GM10266 (cell line): ENCODE results near the gene ENOX2.

Source experiments
- DNase-seq: peaks from one replicate; pipeline ENCODE4 v3.0.0; 2012; ENCODE audit errors: extremely low spot score
- TF ChIP-seq, protein P1 (sequence below): IDR thresholded peaks from 2 replicates; pipeline ENCODE4 v1.5.1; 2012; ENCODE audit warnings: mild to moderate bottlenecking, low read depth; ENCODE audit not compliant: control insufficient read depth, insufficient read depth; ENCODE audit errors: missing control alignments

ENOX2 gene

GRCh38 chrX:130754353-130754752 is 148.7 kb downstream of the ENOX2 start:
- TF ChIP-seq, protein P1, sequence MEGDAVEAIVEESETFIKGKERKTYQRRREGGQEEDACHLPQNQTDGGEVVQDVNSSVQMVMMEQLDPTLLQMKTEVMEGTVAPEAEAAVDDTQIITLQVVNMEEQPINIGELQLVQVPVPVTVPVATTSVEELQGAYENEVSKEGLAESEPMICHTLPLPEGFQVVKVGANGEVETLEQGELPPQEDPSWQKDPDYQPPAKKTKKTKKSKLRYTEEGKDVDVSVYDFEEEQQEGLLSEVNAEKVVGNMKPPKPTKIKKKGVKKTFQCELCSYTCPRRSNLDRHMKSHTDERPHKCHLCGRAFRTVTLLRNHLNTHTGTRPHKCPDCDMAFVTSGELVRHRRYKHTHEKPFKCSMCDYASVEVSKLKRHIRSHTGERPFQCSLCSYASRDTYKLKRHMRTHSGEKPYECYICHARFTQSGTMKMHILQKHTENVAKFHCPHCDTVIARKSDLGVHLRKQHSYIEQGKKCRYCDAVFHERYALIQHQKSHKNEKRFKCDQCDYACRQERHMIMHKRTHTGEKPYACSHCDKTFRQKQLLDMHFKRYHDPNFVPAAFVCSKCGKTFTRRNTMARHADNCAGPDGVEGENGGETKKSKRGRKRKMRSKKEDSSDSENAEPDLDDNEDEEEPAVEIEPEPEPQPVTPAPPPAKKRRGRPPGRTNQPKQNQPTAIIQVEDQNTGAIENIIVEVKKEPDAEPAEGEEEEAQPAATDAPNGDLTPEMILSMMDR, result no peak
- no peak for DNase-seq

- TF ChIP-seq, protein P1, result no peak
These were observed 156.2 kb downstream of the ENOX2 start for GRCh38 chrX:130746709-130747342.

GRCh38 chrX:130746077-130746476 is 156.9 kb downstream of the ENOX2 start:
- TF ChIP-seq, protein P1, result no peak
- no peak for DNase-seq

More at GRCh38 chrX:130746709-130747342, 156.2 kb downstream of the ENOX2 start:
- no peak for DNase-seq

DNA sequence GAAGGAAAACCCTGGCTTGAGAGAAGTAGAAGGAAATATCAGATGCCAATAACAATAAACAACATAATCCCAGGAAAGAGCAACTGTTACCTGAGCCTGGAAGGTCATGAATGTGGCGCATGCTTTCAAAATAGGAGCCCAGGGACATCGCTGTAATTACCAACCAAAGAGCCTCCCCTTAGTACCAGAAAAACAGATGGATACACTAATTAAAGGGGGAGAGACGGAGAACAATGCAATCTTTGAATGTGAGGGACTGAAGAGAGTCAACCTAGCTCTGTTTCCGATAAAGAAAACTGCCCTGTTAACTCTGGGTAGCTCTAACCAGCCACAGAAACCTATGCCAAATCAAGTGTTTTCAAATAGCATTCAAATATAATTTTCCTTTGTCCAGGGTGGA is 161.4 kb downstream of the ENOX2 start:
- no peak for DNase-seq
- TF ChIP-seq, protein P1, result no peak

DNA sequence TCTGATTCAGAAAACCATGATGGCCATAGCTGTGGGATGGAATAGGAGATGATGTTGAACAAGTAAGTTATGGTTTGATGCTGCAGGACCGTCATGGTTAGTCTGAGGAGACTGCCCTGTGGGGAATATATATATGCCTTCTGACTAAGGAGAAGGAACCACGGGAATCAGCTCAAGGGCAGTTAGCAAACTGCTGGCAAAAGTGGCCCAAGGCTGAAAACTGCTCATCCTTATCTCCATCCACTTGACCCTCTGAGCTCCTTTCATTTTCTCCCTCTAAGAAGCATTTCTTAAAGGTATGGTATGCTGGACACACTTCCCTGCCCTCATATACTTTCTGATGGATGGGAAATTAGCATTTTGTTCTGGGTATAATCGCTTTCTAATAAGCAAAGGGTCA is 161.9 kb downstream of the ENOX2 start:
- TF ChIP-seq, protein P1, result no peak
- DNase-seq, result no peak

DNA sequence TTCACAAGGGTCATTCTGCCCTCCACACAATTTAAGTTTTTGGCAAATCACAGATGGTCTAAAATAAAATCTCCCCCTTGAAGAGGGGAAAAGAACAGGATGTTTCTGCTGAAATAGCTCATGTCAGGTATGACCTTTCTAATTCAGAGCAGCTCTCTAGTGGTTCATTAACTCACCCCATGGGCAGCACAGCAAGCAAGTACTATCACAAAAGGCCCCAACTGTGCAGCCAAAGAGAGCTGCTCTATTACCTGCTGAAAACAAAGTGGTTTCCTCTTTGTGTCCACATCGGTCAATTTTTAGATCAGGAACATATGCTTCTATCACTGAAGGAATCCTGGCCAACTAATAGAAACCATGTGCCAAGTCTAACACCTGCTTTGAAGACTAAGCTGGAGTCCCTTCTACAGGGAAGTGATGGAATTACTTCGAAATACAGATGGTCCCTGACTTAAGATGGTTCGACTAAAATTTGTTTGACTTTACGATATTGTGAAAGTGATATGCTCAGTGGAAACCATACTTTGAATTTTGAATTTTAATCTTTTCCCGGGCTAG is 164.3 kb downstream of the ENOX2 start:
- TF ChIP-seq, protein P1, result no peak
- no peak for DNase-seq

DNA sequence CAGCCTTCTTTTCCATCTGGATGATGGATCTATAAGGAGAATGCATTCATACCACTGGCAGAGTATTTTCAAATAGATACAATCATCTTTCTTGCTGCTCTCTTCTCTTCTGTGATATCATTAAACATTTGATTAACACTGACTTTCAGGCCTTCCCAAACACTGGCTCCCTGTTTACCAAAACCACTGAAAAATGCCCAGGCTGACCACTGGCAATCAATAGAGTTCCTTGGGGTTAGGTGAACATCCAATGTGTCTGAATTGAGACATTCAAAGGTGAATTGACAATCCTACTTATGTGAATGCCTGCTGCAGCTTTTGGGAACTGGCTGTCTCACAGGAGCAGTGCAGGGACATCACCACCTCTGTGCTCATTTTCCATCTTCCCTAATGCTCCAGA is 168.3 kb downstream of the ENOX2 start:
- TF ChIP-seq, protein P1, result no peak
- no peak for DNase-seq
